Upper lobe of left lung (tissue), 6 donors: ENCODE measurements around the gene MYO18A. TPM values are rescaled to one million over a fixed set of nuclear protein-coding genes. Genes with fewer than 3 reads are reported as not detected.

Experiments
- ATAC-seq, 2 donors: fragments of 200-7000 bp; cut with Tn5 transposase; one replicate each; pipeline ENCODE4 v1.9.1; 2022; ENCODE audit warnings: mild to moderate bottlenecking in 2 of 2, moderate library complexity in 2 of 2; ENCODE audit not compliant: low FRiP score in 2 of 2
- DNase-seq, 2 donors: peaks; one replicate each; pipeline ENCODE4 v3.0.0-alpha.2; 2019 to 2020
- H3K27ac ChIP-seq, 4 donors: fragments of 200-600 bp; sonication (generic); one replicate each; pipeline ENCODE4 v1.5.1; 2016 to 2019
- H3K27me3 ChIP-seq, 4 donors: fragments of 200-600 bp; sonication (generic); one replicate each; pipeline ENCODE4 v1.5.1; 2017 to 2019
- H3K36me3 ChIP-seq, 4 donors: fragments of 200-600 bp; sonication (generic); one replicate each; pipeline ENCODE4 v1.5.1; 2016 to 2019
- H3K4me1 ChIP-seq, 4 donors: fragments of 200-600 bp; sonication (generic); one replicate each; pipeline ENCODE4 v1.5.1; 2018 to 2019
- H3K4me3 ChIP-seq, 4 donors: fragments of 200-600 bp; sonication (generic); one replicate each; pipeline ENCODE4 v1.5.1; 2017 to 2019; ENCODE audit warnings: mild to moderate bottlenecking in 2 of 4, moderate library complexity in 1 of 4
- H3K9me3 ChIP-seq, 4 donors: fragments of 200-600 bp; sonication (generic); one replicate each; pipeline ENCODE4 v1.5.1; 2018 to 2019
- EP300 ChIP-seq, 4 donors: sonication (generic); formaldehyde crosslinking; IDR thresholded peaks; one replicate each; pipeline ENCODE4 v1.5.1; 2017; ENCODE audit warnings: antibody characterized with exemption in 4 of 4, control low read depth in 2 of 4
- POLR2A ChIP-seq, 4 donors: fragments of 450-650 bp; IDR thresholded peaks; one replicate each; pipeline ENCODE4 v1.5.1; 2016 to 2017; ENCODE audit warnings: antibody characterized with exemption in 4 of 4, mild to moderate bottlenecking in 2 of 4
- POLR2AphosphoS5 ChIP-seq, 2 donors: sonication (generic); formaldehyde crosslinking; IDR thresholded peaks; one replicate each; pipeline ENCODE4 v1.5.1; 2017; ENCODE audit warnings: antibody characterized with exemption in 2 of 2
- WGBS, 2 donors: methylation state at CpG; one replicate each; pipeline ENCODE4 v1.1.5; 2017 to 2018; 5-methylcytosine and 5-hydroxymethylcytosine counted together
- total RNA-seq, 6 donors: library from RNA; depleted of rRNA in 4 of 6; stranded (reverse); fragments of >200 nt in 4 of 6; gene quantifications; one replicate each; pipeline versions ENCODE4 v1.1.0 to v1.2.1, GENCODE V29; 2016 to 2021
- TF ChIP-seq, protein P1 (sequence below), 6 experiments: fragments of 450-650 bp in 4 of 6; fragments of 200-600 bp in 2 of 6; sonication (generic) in 2 of 6; IDR thresholded peaks; one replicate each; pipeline ENCODE4 v1.5.1; 2016 to 2019; ENCODE audit warnings: antibody characterized with exemption in 6 of 6
- donor health status: DM: no; HTN: no; CAD: no; lungs with moderate emphysema.
- donor health status: DM: no; HTN: yes; CAD: no; lungs with severe emphysema.

Gene MYO18A
- total RNA-seq, 6 donors from 2014 or later, result 37.4 to 214 (median 67.4) TPM

DNA sequence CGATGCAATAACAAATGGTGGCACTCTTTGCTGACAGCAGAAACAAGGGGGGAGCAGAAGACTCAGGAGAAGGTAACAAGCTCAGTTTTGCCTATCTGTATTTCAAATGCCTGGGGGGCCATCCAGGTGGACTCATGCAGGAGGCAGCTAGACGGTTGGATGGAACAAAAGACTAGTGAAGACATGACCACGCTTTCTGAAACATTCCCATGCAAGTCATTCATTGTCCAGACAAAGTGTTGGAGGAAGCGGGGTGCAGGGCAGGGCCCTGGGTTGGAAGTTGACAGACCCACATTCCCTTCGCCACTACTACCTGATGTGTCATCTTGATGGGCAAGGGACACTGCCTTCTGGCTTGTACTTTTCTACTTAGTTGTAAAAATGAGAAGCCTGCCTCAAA is 36.7 kb upstream of the MYO18A start:
- Histone ChIP-seq H3K4me1 (peaks cover 7 to 8% (median 7%) of the 10 kb centered on the region in 4 donors), H3K27me3 (no peaks in the 10 kb centered on the region), H3K27ac (no peak overlapping the region), H3K9me3 (no peaks in the 10 kb centered on the region), H3K4me3 (no peak overlapping the region), H3K36me3 (no peaks in the 10 kb centered on the region)
- no peak for ATAC-seq
- TF ChIP-seq POLR2A (IDR thresholded peaks at IDR 0.05), result no peak
- no peak for TF ChIP-seq POLR2AphosphoS5 (IDR thresholded peaks at IDR 0.05)
- TF ChIP-seq, protein P1, sequence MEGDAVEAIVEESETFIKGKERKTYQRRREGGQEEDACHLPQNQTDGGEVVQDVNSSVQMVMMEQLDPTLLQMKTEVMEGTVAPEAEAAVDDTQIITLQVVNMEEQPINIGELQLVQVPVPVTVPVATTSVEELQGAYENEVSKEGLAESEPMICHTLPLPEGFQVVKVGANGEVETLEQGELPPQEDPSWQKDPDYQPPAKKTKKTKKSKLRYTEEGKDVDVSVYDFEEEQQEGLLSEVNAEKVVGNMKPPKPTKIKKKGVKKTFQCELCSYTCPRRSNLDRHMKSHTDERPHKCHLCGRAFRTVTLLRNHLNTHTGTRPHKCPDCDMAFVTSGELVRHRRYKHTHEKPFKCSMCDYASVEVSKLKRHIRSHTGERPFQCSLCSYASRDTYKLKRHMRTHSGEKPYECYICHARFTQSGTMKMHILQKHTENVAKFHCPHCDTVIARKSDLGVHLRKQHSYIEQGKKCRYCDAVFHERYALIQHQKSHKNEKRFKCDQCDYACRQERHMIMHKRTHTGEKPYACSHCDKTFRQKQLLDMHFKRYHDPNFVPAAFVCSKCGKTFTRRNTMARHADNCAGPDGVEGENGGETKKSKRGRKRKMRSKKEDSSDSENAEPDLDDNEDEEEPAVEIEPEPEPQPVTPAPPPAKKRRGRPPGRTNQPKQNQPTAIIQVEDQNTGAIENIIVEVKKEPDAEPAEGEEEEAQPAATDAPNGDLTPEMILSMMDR (IDR thresholded peaks at IDR 0.05), result no peak
- 80 to 83% methylated on average over 5 of the region's 5 CpGs for WGBS, 2 donors
- DNase-seq, result no peak

DNA sequence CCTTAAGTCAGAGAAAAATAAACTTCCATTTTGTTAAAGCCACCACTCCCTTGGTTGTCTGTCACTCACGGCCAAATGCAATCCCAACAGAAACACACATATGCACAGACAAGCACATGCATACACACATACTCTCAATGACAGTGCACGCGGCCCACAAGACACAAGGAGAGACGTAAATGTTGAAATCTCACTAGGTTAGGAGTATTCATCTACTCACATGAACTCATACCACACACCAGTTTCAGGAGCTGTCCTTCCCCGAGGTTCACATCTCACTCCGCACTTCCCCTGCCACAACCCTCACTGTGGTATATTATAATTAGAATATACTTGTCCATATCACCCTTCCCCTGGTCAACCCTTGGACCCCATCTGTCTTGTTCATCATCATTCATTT is 36.0 kb upstream of the MYO18A start:
- H3K36me3 ChIP-seq, result no peaks in the 10 kb centered on the region
- no peaks in the 10 kb centered on the region for H3K9me3 ChIP-seq
- ATAC-seq (no peak), DNase-seq (no peak)
- H3K27ac ChIP-seq, result no peak overlapping the region
- no peak for TF ChIP-seq EP300 (IDR thresholded peaks at IDR 0.05)
- no peak overlapping the region for H3K4me3 ChIP-seq
- H3K4me1 ChIP-seq, result peaks cover 7 to 8% (median 7%) of the 10 kb centered on the region in 4 donors
- WGBS, 2 donors, result 78 to 81% methylated on average over 6 of the region's 6 CpGs
- no peaks in the 10 kb centered on the region for H3K27me3 ChIP-seq

DNA sequence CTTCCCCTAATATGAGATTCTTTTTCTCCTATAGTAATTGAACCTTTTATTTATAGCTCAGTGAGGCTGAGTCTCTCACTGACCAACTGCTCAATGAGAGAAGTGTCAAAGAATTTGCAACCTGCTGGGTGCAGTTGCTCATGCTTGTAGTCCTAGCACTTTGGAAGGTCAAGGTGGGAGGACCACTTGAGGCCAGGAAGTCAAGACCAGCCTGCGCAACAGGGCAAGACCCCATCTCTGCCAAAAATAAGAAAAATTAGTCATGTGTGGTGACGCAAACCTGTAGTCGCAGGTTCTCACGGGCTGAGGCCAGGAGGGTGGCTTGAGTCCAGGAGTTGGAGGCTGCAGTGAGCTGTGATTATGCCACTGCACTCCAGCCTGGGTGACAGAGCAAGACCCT is 35.5 kb upstream of the MYO18A start:
- H3K36me3 ChIP-seq, result no peaks in the 10 kb centered on the region
- 60 to 62% methylated on average over 4 of the region's 4 CpGs for WGBS, 2 donors
- TF ChIP-seq POLR2AphosphoS5 (IDR thresholded peaks at IDR 0.05), result no peak
- no peak for TF ChIP-seq POLR2A (IDR thresholded peaks at IDR 0.05)
- TF ChIP-seq, protein P1 (IDR thresholded peaks at IDR 0.05), result no peak
- no peak for TF ChIP-seq EP300 (IDR thresholded peaks at IDR 0.05)
- H3K9me3 ChIP-seq, result no peaks in the 10 kb centered on the region
- H3K4me3 ChIP-seq, result no peak overlapping the region
- H3K27ac ChIP-seq, result no peak overlapping the region
- ATAC-seq, result peak in 1 of 2 donors; percentile 60
- no peaks in the 10 kb centered on the region for H3K27me3 ChIP-seq
- DNase-seq, result peak in 1 of 2 donors; percentile 57
- peaks cover 7 to 8% (median 7%) of the 10 kb centered on the region in 4 donors for H3K4me1 ChIP-seq

DNA sequence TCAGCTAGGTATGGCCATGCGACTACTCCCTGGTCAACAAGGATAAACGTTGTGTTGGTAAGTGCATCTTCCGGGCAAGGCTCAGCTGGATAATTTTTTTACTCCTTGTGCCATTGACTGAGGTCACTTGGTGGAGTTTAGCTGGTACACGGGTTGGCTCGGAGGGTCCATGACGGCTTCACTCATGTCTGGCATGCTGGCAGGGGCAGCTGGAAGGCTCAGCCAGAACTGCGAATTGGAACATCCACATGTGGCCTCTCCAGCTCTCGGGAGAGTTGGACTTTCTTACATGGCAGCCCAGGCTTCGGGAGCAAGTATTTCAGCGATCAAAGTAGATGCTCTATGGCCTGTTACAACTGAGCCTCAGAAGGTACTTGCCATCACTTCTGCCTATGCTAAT is 35.0 kb upstream of the MYO18A start:
- TF ChIP-seq EP300 (IDR thresholded peaks at IDR 0.05), result no peak
- no peak for TF ChIP-seq POLR2AphosphoS5 (IDR thresholded peaks at IDR 0.05)
- TF ChIP-seq, protein P1 (IDR thresholded peaks at IDR 0.05), result no peak
- TF ChIP-seq POLR2A (IDR thresholded peaks at IDR 0.05), result no peak
- H3K27ac ChIP-seq, result no peak overlapping the region
- 89% methylated on average over 8 to 10 of the region's 10 CpGs for WGBS, 2 donors

DNA sequence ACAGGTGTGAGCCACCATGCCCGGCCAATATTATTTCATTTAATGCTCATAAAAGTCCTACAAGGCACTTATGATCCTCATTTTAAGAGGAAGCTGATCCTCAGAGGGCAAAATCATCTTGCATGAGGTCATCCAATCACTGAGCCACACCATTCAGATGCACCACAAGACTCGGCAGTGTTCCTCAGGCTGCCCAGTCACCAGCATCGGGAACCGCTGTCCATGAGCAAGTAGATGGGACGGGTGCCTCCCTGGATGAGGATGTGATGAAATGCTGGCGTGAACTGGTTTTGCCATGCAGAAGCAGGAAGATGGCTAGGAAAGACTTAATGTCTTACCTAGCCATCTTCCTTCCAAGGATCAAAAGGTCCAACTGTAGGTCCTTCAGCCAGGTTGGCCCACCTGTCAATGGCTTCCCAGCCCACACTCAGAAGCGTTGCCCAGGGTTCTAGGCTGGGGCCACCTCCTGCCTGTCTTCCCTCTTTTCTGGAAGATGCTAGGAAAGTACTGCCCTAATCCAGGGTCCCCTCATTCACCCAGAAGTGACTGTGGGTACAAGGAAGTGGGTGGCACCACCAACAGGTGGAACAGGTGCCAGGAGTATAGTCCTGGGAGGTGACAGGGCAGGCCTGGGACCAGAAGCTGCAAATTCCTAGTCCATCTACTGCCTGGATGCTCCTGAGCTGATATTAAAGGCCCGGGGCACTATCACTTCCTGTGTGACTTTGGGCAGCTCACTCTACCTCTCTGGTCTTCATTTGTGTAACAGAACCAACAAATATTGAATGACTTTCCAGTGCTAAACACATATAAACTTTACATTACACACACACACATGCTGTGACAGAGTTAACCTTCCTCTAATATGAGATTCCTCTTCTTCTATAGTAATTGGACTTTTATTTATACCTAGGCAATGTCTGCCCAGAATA is 34.3 kb upstream of the MYO18A start:
- Histone ChIP-seq H3K4me3 (no peak overlapping the region), H3K4me1 (peaks cover 4 to 5% (median 4%) of the 10 kb centered on the region in 4 donors), H3K27me3 (no peaks in the 10 kb centered on the region), H3K36me3 (no peaks in the 10 kb centered on the region), H3K9me3 (no peaks in the 10 kb centered on the region), H3K27ac (no peak overlapping the region)
- WGBS, 2 donors, result 81 to 91% methylated on average over 7 to 8 of the region's 8 CpGs
- DNase-seq (peak in 1 of 2 donors; percentile 63), ATAC-seq (peak in 1 of 2 donors; percentile 47)
- TF ChIP-seq POLR2A (IDR thresholded peaks at IDR 0.05), result no peak
- no peak for TF ChIP-seq EP300 (IDR thresholded peaks at IDR 0.05)
- no peak for TF ChIP-seq POLR2AphosphoS5 (IDR thresholded peaks at IDR 0.05)
- TF ChIP-seq, protein P1 (IDR thresholded peaks at IDR 0.05), result no peak

More for the DNA sequence above, 35.0 kb upstream of the MYO18A start:
- Histone ChIP-seq H3K4me3 (no peak overlapping the region), H3K27me3 (no peaks in the 10 kb centered on the region), H3K36me3 (no peaks in the 10 kb centered on the region), H3K4me1 (peaks cover 7 to 8% (median 7%) of the 10 kb centered on the region in 4 donors), H3K9me3 (no peaks in the 10 kb centered on the region)
- DNase-seq, result no peak
- ATAC-seq, result no peak
